Measurements from ENCODE around the gene PTH2. TPM values are rescaled to one million over a fixed set of nuclear protein-coding genes. Genes with fewer than 3 reads are reported as not detected.

Gene PTH2
- total RNA-seq, 1 experiment from 2014 or later: 0.96 TPM

DNA sequence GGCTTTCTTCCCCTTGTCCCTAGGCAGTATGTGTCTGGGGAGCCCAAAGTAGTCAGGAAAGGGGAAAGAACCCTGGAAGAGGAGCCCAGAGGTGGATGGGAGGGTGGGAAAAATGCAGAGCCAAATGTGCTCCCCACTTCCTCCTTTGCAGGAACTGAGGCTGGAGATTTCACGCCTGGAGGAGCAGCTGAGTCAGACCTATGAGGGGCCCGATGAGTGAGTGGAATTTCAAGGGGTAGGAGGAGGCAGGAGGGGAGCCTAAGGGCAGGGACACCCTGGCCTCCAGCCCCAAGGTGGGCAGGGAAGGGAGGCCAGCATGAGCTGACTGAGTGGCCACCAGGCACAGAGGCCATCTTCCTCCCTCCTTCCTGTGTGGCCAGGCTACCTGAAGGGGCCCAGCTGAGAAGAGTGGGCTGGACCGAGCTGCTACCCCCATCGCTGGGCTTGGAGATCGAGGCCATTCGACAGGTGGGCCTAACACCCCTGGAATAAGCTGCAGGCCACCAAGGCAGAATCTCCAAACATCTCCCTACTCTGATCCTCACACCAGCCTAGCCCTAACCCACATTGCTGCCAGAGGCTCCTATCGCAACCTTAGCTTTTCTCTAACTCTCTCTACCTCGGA, 14.3 kb downstream of the PTH2 start:
- no peak overlapping the region; a peak in 2 of 7 replicates for H3K27ac Mint-ChIP-seq

More for the DNA sequence above, 14.3 kb downstream of the PTH2 start:
- H2BK15ac ChIP-seq (ENCODE audit: low read depth, low read length): no peak overlapping the region
- H3K9me3 ChIP-seq (ENCODE audit: control insufficient read depth, low read depth, low read length): no peaks in the 10 kb centered on the region
- H3K27me3 ChIP-seq (ENCODE audit: insufficient read depth, low read length): no peaks in the 10 kb centered on the region
- Mint-ChIP-seq H3K27me3 (ENCODE audit: low read depth) (peaks cover 11% of the 10 kb centered on the region), H3K4me1 (peaks cover 37 to 38% of the 10 kb centered on the region in 2 experiments), H3K9me3 (no peaks in the 10 kb centered on the region), H3K36me3 (ENCODE audit: insufficient read depth in 1 of 3, low read depth in 3 of 3) (no peaks in the 10 kb centered on the region; a peak in 1 of 7 replicates), H3K4me3 (no peak overlapping the region)
- H3K23ac ChIP-seq (ENCODE audit: insufficient read length, low read depth, low read length): no peak overlapping the region
- H3K18ac ChIP-seq (ENCODE audit: insufficient read length, low read depth, low read length): no peak overlapping the region
- H2BK20ac ChIP-seq (ENCODE audit: low read depth, low read length, poor library complexity, severe bottlenecking): no peak overlapping the region
- no peak overlapping the region for H3K9ac ChIP-seq (ENCODE audit: extremely low read depth, insufficient read length, low read length)
- no peak overlapping the region for H2BK120ac ChIP-seq (ENCODE audit: low read depth, low read length, poor library complexity, severe bottlenecking)
- H3K79me2 ChIP-seq (ENCODE audit: insufficient read depth, low read length): no peaks in the 10 kb centered on the region
- no peak overlapping the region for H3K4ac ChIP-seq (ENCODE audit: low read depth, low read length)
- H3K27ac ChIP-seq (ENCODE audit: insufficient read length, low read depth, low read length): no peak overlapping the region
- no peak overlapping the region for H4K91ac ChIP-seq (ENCODE audit: insufficient read length, low read depth, low read length)
- no peak overlapping the region for H3K56ac ChIP-seq (ENCODE audit: insufficient read length, low read depth, low read length)
- peaks cover 1% of the 10 kb centered on the region for H4K20me1 ChIP-seq (ENCODE audit: control insufficient read depth, insufficient read depth, insufficient read length)
- no CpG with 5 or more reads among the region's 8 CpGs for WGBS (ENCODE audit: extremely low coverage, insufficient read length, low lambda C conversion rate)
- no peak overlapping the region for H3K4me2 ChIP-seq (ENCODE audit: insufficient read depth, insufficient read length, low read length)
- H2AFZ ChIP-seq (ENCODE audit: low read length): no peak overlapping the region
- H3T11ph ChIP-seq (ENCODE audit: low read length): no peak overlapping the region
- DNase-seq: no peak
- no peak overlapping the region for H4K5ac ChIP-seq (ENCODE audit: insufficient read length, low read depth, low read length)
- H3K79me1 ChIP-seq (ENCODE audit: insufficient read depth, low read depth, low read length, poor library complexity, severe bottlenecking): no peaks in the 10 kb centered on the region
- H3K14ac ChIP-seq (ENCODE audit: insufficient read depth, low read length): no peak overlapping the region
- H2BK5ac ChIP-seq (ENCODE audit: insufficient read length, low read length): no peak overlapping the region
- no peaks in the 10 kb centered on the region for H3K23me2 ChIP-seq (ENCODE audit: insufficient read length, low read depth, low read length, poor library complexity, severe bottlenecking)
- H4K8ac ChIP-seq (replicated peaks; ENCODE audit: insufficient read length, low read depth, low read length): no peak overlapping the region
- H2AK5ac ChIP-seq (ENCODE audit: insufficient read length, low read length): no peak overlapping the region
- H2BK12ac ChIP-seq (ENCODE audit: insufficient read length, low read depth, low read length): no peak overlapping the region
- TF ChIP-seq, protein P1, sequence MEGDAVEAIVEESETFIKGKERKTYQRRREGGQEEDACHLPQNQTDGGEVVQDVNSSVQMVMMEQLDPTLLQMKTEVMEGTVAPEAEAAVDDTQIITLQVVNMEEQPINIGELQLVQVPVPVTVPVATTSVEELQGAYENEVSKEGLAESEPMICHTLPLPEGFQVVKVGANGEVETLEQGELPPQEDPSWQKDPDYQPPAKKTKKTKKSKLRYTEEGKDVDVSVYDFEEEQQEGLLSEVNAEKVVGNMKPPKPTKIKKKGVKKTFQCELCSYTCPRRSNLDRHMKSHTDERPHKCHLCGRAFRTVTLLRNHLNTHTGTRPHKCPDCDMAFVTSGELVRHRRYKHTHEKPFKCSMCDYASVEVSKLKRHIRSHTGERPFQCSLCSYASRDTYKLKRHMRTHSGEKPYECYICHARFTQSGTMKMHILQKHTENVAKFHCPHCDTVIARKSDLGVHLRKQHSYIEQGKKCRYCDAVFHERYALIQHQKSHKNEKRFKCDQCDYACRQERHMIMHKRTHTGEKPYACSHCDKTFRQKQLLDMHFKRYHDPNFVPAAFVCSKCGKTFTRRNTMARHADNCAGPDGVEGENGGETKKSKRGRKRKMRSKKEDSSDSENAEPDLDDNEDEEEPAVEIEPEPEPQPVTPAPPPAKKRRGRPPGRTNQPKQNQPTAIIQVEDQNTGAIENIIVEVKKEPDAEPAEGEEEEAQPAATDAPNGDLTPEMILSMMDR (conservative IDR thresholded peaks at IDR 0.05): no peak
- peaks cover 6% of the 10 kb centered on the region; the same call in 1 of the 2 replicates for H3K4me1 ChIP-seq (ENCODE audit: insufficient read depth, low read length)
